ENCODE data around the gene DBI.

DBI gene

DNA sequence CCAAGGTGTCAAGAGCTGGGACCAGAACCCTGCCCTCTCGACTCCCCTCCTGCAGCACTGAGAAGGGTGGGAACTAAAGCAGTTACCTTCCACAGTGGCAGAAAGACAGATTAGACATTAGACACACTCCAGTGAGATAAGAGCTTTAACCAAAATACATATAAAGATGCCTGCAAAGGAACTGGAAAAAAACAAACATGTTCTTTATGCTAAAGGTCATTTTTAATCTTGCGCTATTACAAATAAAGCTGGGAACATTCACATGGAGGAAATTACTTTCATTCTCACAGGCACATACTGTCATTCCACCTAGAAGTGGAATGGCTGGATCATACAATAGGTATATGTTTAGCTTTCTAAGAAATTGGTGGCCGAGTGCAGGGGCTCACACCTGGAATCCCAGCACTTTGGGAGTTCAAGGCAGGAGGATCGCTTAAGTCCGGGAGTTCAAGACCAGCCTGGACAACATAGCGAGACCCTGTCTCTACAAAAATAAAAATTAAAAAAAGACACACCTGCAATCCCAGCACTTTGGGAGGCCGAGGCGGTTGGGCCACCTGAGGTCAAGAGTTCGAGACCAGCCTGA lies 42.0 kb upstream of the DBI start:
- Histone ChIP-seq H3K9ac (ENCODE audit: low read length) (no peak overlapping the region), H3K27me3 (ENCODE audit: control insufficient read depth in 1 of 2, insufficient read depth in 1 of 2, low read length in 2 of 2) (no peaks in the 10 kb centered on the region), H2BK12ac (ENCODE audit: low read length in 2 of 2) (no peak overlapping the region), H2BK15ac (ENCODE audit: low read depth, poor library complexity, severe bottlenecking) (no peak overlapping the region), H2BK5ac (ENCODE audit: low read depth, low read length, poor library complexity, severe bottlenecking) (no peak overlapping the region), H3K18ac (ENCODE audit: low read depth in 1 of 2, low read length in 2 of 2) (no peak overlapping the region), H3K36me3 (ENCODE audit: control insufficient read depth in 1 of 2, insufficient read depth in 2 of 2, low read depth in 1 of 2, low read length in 2 of 2) (no peaks in the 10 kb centered on the region), H3K27ac (ENCODE audit: low read length, poor library complexity, severe bottlenecking) (no peak overlapping the region), H4K91ac (ENCODE audit: low read length) (no peak overlapping the region), H3K23ac (ENCODE audit: low read length in 2 of 2) (no peak overlapping the region), H3K9me3 (ENCODE audit: control insufficient read depth, low read length) (no peaks in the 10 kb centered on the region), H3K4me3 (ENCODE audit: insufficient read depth in 1 of 2, low read depth in 1 of 2, low read length in 2 of 2) (no peak overlapping the region), H2AFZ (ENCODE audit: low read depth, low read length) (no peak overlapping the region), H3K14ac (ENCODE audit: low read length in 2 of 2) (no peak overlapping the region), H4K8ac (ENCODE audit: low read length) (no peak overlapping the region), H3K79me1 (replicated peaks; ENCODE audit: low read length, poor library complexity, severe bottlenecking) (no peaks in the 10 kb centered on the region), H3K4me1 (ENCODE audit: control insufficient read depth, insufficient read depth, low read depth, low read length) (no peaks in the 10 kb centered on the region), H3K4ac (ENCODE audit: low read depth in 1 of 2, low read length in 2 of 2) (no peak overlapping the region), H2AK5ac (ENCODE audit: low read length, severe bottlenecking) (no peak overlapping the region), H3K4me2 (ENCODE audit: low read length, poor library complexity, severe bottlenecking) (no peak overlapping the region), H2BK120ac (ENCODE audit: low read depth, low read length) (no peak overlapping the region)
- no peak for DNase-seq
- WGBS: 94% methylated on average over 8 of the region's 9 CpGs

DNA sequence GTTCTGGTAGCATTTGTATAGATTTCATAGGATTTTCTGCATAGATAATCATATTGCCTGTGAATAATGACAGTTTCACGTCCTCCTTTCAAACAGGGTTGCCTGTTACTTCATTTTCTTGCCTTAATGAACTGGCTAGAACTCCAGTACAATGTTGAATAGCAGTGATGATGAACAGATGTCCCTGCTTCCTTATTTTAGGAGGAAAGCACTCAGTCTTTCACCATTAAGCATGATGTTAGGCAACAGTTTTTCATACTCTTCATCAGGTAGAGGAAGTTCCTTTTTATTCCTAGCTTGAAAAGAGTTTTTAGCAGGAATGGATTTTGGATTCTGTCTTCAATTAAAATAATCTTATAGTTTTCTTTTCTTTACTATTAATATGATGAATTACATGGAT lies 39.8 kb upstream of the DBI start:
- no CpG with 5 or more reads among the region's 1 CpG for WGBS
- Histone ChIP-seq H2BK5ac (ENCODE audit: low read depth, low read length, poor library complexity, severe bottlenecking) (no peak overlapping the region), H3K9me3 (ENCODE audit: control insufficient read depth, low read length) (no peaks in the 10 kb centered on the region), H2BK12ac (ENCODE audit: low read length in 2 of 2) (no peak overlapping the region), H3K18ac (ENCODE audit: low read depth in 1 of 2, low read length in 2 of 2) (no peak overlapping the region), H3K4me3 (ENCODE audit: insufficient read depth in 1 of 2, low read depth in 1 of 2, low read length in 2 of 2) (no peak overlapping the region), H3K23ac (ENCODE audit: low read length in 2 of 2) (no peak overlapping the region), H2AFZ (ENCODE audit: low read depth, low read length) (no peak overlapping the region), H3K4ac (ENCODE audit: low read depth in 1 of 2, low read length in 2 of 2) (no peak overlapping the region), H3K79me1 (replicated peaks; ENCODE audit: low read length, poor library complexity, severe bottlenecking) (no peaks in the 10 kb centered on the region), H3K4me2 (ENCODE audit: low read length, poor library complexity, severe bottlenecking) (no peak overlapping the region), H2BK120ac (ENCODE audit: low read depth, low read length) (no peak overlapping the region), H3K4me1 (ENCODE audit: control insufficient read depth, insufficient read depth, low read depth, low read length) (no peaks in the 10 kb centered on the region), H4K91ac (ENCODE audit: low read length) (no peak overlapping the region), H2AK5ac (ENCODE audit: low read length, severe bottlenecking) (no peak overlapping the region), H3K27me3 (ENCODE audit: control insufficient read depth in 1 of 2, insufficient read depth in 1 of 2, low read length in 2 of 2) (no peaks in the 10 kb centered on the region), H3K36me3 (ENCODE audit: control insufficient read depth in 1 of 2, insufficient read depth in 2 of 2, low read depth in 1 of 2, low read length in 2 of 2) (no peaks in the 10 kb centered on the region), H3K9ac (ENCODE audit: low read length) (no peak overlapping the region), H4K8ac (ENCODE audit: low read length) (no peak overlapping the region), H2BK15ac (ENCODE audit: low read depth, poor library complexity, severe bottlenecking) (no peak overlapping the region), H3K27ac (ENCODE audit: low read length, poor library complexity, severe bottlenecking) (no peak overlapping the region), H3K14ac (ENCODE audit: low read length in 2 of 2) (no peak overlapping the region)
- DNase-seq: no peak

DNA sequence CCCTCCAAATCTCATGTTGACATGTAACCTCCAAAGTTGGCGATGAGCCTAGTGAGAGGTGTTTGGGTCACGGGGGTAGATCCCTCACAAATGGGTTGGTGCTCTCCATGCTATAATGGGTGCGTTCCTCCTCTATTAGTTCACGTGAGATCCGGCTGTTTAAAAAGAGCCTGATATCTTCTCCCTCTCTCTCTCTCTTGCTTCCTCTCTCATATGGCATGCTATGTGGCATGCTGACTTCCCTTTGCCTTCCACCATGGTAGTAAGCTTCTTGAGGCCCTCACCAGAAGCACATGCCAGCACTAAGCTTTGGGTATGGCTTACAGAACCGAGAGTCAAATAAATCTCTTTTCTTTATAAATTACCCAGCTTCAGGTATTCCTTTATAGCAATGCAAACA lies 39.3 kb upstream of the DBI start:
- no peak overlapping the region for H2AK5ac ChIP-seq (ENCODE audit: low read length, severe bottlenecking)
- no peak overlapping the region for H3K27ac ChIP-seq (ENCODE audit: low read length, poor library complexity, severe bottlenecking)
- no peak overlapping the region for H3K4me3 ChIP-seq (ENCODE audit: insufficient read depth in 1 of 2, low read depth in 1 of 2, low read length in 2 of 2)
- no peak overlapping the region for H2BK120ac ChIP-seq (ENCODE audit: low read depth, low read length)
- H3K79me1 ChIP-seq (replicated peaks; ENCODE audit: low read length, poor library complexity, severe bottlenecking): no peaks in the 10 kb centered on the region
- no peaks in the 10 kb centered on the region for H3K27me3 ChIP-seq (ENCODE audit: control insufficient read depth in 1 of 2, insufficient read depth in 1 of 2, low read length in 2 of 2)
- DNase-seq: no peak
- H3K4me1 ChIP-seq (ENCODE audit: control insufficient read depth, insufficient read depth, low read depth, low read length): no peaks in the 10 kb centered on the region
- H3K23ac ChIP-seq (ENCODE audit: low read length in 2 of 2): no peak overlapping the region
- no peak overlapping the region for H2BK15ac ChIP-seq (ENCODE audit: low read depth, poor library complexity, severe bottlenecking)
- no peak overlapping the region for H3K4ac ChIP-seq (ENCODE audit: low read depth in 1 of 2, low read length in 2 of 2)
- no peak overlapping the region for H2AFZ ChIP-seq (ENCODE audit: low read depth, low read length)
- H2BK5ac ChIP-seq (ENCODE audit: low read depth, low read length, poor library complexity, severe bottlenecking): no peak overlapping the region
- no peak overlapping the region for H3K4me2 ChIP-seq (ENCODE audit: low read length, poor library complexity, severe bottlenecking)
- no peak overlapping the region for H3K18ac ChIP-seq (ENCODE audit: low read depth in 1 of 2, low read length in 2 of 2)
- H4K8ac ChIP-seq (ENCODE audit: low read length): no peak overlapping the region
- WGBS: over 99% methylated on average over 5 of the region's 6 CpGs
- H4K91ac ChIP-seq (ENCODE audit: low read length): no peak overlapping the region
- no peak overlapping the region for H3K9ac ChIP-seq (ENCODE audit: low read length)
- no peaks in the 10 kb centered on the region for H3K36me3 ChIP-seq (ENCODE audit: control insufficient read depth in 1 of 2, insufficient read depth in 2 of 2, low read depth in 1 of 2, low read length in 2 of 2)
- H3K9me3 ChIP-seq (ENCODE audit: control insufficient read depth, low read length): no peaks in the 10 kb centered on the region
- H2BK12ac ChIP-seq (ENCODE audit: low read length in 2 of 2): no peak overlapping the region
- no peak overlapping the region for H3K14ac ChIP-seq (ENCODE audit: low read length in 2 of 2)

DNA sequence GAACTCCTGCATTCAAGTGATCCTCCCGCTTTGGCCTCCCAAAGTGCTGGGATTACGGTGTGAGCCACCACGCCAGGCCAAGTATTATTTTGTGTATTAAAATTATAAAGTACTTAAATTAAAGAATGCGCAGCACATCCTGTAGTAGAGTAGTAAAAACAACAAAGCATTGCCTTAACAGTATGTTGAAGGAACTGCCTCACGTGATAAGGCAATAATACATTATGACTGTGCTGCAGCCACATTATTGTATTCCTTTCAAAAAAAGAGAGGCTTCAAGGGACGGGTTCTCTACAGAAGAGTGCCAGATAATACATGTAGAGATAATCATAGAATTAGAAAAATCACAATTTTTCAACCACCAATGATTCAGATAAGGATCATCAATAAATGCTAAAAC lies 33.8 kb upstream of the DBI start:
- 100% methylated on average over 2 of the region's 6 CpGs for whole genome bisulfite sequencing

More for the DNA sequence above, 33.8 kb upstream of the DBI start:
- Histone ChIP-seq H3K27ac (ENCODE audit: low read length, poor library complexity, severe bottlenecking) (no peak overlapping the region), H2AK5ac (ENCODE audit: low read length, severe bottlenecking) (no peak overlapping the region), H2BK12ac (ENCODE audit: low read length in 2 of 2) (no peak overlapping the region), H3K4me2 (ENCODE audit: low read length, poor library complexity, severe bottlenecking) (no peak overlapping the region), H3K9me3 (ENCODE audit: control insufficient read depth, low read length) (no peaks in the 10 kb centered on the region), H3K4me1 (ENCODE audit: control insufficient read depth, insufficient read depth, low read depth, low read length) (no peaks in the 10 kb centered on the region), H3K79me1 (replicated peaks; ENCODE audit: low read length, poor library complexity, severe bottlenecking) (no peaks in the 10 kb centered on the region), H3K23ac (ENCODE audit: low read length in 2 of 2) (no peak overlapping the region), H3K4me3 (ENCODE audit: insufficient read depth in 1 of 2, low read depth in 1 of 2, low read length in 2 of 2) (no peak overlapping the region), H3K9ac (ENCODE audit: low read length) (no peak overlapping the region), H3K18ac (ENCODE audit: low read depth in 1 of 2, low read length in 2 of 2) (no peak overlapping the region), H4K8ac (ENCODE audit: low read length) (no peak overlapping the region), H2BK120ac (ENCODE audit: low read depth, low read length) (no peak overlapping the region), H3K36me3 (ENCODE audit: control insufficient read depth in 1 of 2, insufficient read depth in 2 of 2, low read depth in 1 of 2, low read length in 2 of 2) (peaks cover 4 to 12% of the 10 kb centered on the region in 2 experiments), H2BK15ac (ENCODE audit: low read depth, poor library complexity, severe bottlenecking) (no peak overlapping the region), H2AFZ (ENCODE audit: low read depth, low read length) (no peak overlapping the region), H2BK5ac (ENCODE audit: low read depth, low read length, poor library complexity, severe bottlenecking) (no peak overlapping the region), H3K4ac (ENCODE audit: low read depth in 1 of 2, low read length in 2 of 2) (no peak overlapping the region), H4K91ac (ENCODE audit: low read length) (no peak overlapping the region), H3K14ac (ENCODE audit: low read length in 2 of 2) (no peak overlapping the region), H3K27me3 (ENCODE audit: control insufficient read depth in 1 of 2, insufficient read depth in 1 of 2, low read length in 2 of 2) (no peaks in the 10 kb centered on the region)
- DNase-seq: no peak
